Umbilical cord (tissue), 1 donor: Measurements from ENCODE around the gene YWHAG. TPM values are rescaled to one million over a fixed set of nuclear protein-coding genes. Genes with fewer than 3 reads are reported as not detected.

ENCODE experiments used
- total RNA-seq: library from RNA; depleted of rRNA; stranded (reverse); fragments of >200 nt; gene quantifications from one replicate; pipeline ENCODE4 v1.2.3, GENCODE V29; 2014; ENCODE audit warnings: low replicate concordance; ENCODE audit not compliant: insufficient read depth

The YWHAG gene
- total RNA-seq, 1 donor from 2014 or later = 43.6 TPM

Other genes with a start within 250 kb of the YWHAG start
- 3.1 TPM for gene SRRM3, start 157.1 kb downstream of the YWHAG start, total RNA-seq
- gene HSPB1, start 56.3 kb downstream of the YWHAG start, total RNA-seq = 57.5 TPM
- gene SSC4D, start 50.7 kb upstream of the YWHAG start, total RNA-seq = not detected
- gene ZP3, start 66.0 kb upstream of the YWHAG start, total RNA-seq = not detected
- 17.1 TPM for gene DTX2, start 102.7 kb upstream of the YWHAG start, total RNA-seq
- gene UPK3B, start 151.6 kb upstream of the YWHAG start, total RNA-seq = not detected
- gene SPDYE16, start 184.3 kb upstream of the YWHAG start, total RNA-seq = 3.6 TPM